ENCODE results near the gene FDXR. TPM values are rescaled to one million over a fixed set of nuclear protein-coding genes. Genes with fewer than 3 reads are reported as not detected.
A peak's percentile ranks its signal among the peaks of the same experiment; 100 is the strongest.

FDXR gene
- total and polyA plus RNA-seq, 2 of the 8 experiments (the other 6 are each of a cell fraction or from before 2014, with no cell fraction given), result 24.2 to 31.4 TPM

DNA sequence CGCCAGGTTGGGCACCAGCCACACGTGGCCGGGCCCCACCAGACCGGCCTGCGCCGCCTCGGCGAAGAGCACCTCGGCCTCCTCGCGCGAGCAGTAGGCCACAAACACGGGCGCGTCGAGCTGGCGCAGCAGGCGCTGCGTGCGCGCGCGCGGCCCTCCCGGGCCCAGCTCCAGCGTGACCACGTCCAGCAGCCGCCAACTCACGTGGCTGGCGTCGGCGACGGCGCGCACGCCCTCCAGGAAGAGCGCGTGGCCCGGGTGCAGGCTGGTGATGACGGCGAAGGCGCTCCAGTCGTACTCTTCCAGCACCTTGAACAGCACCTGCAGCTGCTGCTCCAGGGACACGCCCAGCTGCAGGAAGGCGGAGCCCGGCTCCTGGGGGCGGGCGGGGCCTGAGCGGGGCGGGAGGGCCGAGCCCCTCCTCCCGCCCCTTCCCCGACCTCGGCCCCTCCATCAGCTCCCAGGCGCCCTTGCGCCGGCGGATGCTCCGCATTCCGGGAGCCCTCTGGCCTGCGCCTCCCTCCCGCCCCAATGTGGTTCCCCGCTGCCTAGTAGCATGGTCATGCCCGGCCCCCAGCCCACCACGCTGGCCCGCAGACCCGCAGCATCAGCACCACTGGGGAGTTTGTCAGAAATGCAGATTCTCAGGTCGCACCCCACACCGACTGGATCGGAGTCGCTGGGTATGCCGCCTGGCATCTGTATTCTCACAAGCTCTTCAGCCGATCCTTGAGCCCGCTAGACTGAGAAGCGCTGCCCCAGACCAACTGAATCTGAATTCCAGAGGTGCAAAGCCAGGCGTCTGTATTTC is 20.4 kb downstream of the FDXR start (continued):
- TF ChIP-seq SIRT6 (IDR thresholded peaks at IDR 0.05; ENCODE audit: low read length) (no peak), GABPA (IDR thresholded peaks at IDR 0.05; ENCODE audit: borderline replicate concordance, insufficient read depth, low read length) (no peak), SP1 (IDR thresholded peaks at IDR 0.05; ENCODE audit: low read depth, low read length) (no peak), POLR2A (IDR thresholded peaks at IDR 0.05; ENCODE audit: control extremely low read depth in 1 of 2, low read depth in 2 of 2, low read length in 2 of 2) (no peak), HDAC6 (IDR thresholded peaks at IDR 0.05; ENCODE audit: low read depth, low read length) (no peak), KDM4A (IDR thresholded peaks at IDR 0.05; ENCODE audit: low read depth, low read length, severe bottlenecking) (peak; percentile 73), SRF (IDR thresholded peaks at IDR 0.05; ENCODE audit: low read depth, low read length) (no peak), SIN3A (conservative IDR thresholded peaks at IDR 0.05 in 1 of 2, IDR thresholded peaks at IDR 0.05 in 1 of 2; ENCODE audit: low read depth in 1 of 2, low read length in 2 of 2) (peak; percentile 92 to 93; a peak in 3 of 4 replicates), CBX8 (IDR thresholded peaks at IDR 0.05; ENCODE audit: borderline replicate concordance, low read depth, low read length) (no peak), JUN (IDR thresholded peaks at IDR 0.05; ENCODE audit: low read depth, low read length) (no peak), NANOG (IDR thresholded peaks at IDR 0.05; ENCODE audit: insufficient read depth, low read depth, low read length, poor library complexity, severe bottlenecking) (no peak), GTF2F1 (IDR thresholded peaks at IDR 0.05; ENCODE audit: borderline replicate concordance, low read depth, low read length) (peak; percentile 85; the same call in 1 of the 2 replicates), TAF1 (IDR thresholded peaks at IDR 0.05; ENCODE audit: low read depth, low read length) (no peak), SP4 (IDR thresholded peaks at IDR 0.05; ENCODE audit: low read length) (0 out of 2 replicates have a peak, but pooled peaks have one; percentile 25), ZNF274 (IDR thresholded peaks at IDR 0.05; ENCODE audit: borderline replicate concordance, extremely low read depth, low read length) (no peak), NRF1 (IDR thresholded peaks at IDR 0.05; ENCODE audit: low read depth, low read length) (no peak), SP2 (IDR thresholded peaks at IDR 0.05; ENCODE audit: low read length) (no peak)
- TF ChIP-seq, protein P1, sequence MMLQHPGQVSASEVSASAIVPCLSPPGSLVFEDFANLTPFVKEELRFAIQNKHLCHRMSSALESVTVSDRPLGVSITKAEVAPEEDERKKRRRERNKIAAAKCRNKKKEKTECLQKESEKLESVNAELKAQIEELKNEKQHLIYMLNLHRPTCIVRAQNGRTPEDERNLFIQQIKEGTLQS (IDR thresholded peaks at IDR 0.05; ENCODE audit: insufficient read depth, low read depth, low read length), result no peak
- TF ChIP-seq, protein P2, sequence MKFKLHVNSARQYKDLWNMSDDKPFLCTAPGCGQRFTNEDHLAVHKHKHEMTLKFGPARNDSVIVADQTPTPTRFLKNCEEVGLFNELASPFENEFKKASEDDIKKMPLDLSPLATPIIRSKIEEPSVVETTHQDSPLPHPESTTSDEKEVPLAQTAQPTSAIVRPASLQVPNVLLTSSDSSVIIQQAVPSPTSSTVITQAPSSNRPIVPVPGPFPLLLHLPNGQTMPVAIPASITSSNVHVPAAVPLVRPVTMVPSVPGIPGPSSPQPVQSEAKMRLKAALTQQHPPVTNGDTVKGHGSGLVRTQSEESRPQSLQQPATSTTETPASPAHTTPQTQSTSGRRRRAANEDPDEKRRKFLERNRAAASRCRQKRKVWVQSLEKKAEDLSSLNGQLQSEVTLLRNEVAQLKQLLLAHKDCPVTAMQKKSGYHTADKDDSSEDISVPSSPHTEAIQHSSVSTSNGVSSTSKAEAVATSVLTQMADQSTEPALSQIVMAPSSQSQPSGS (IDR thresholded peaks at IDR 0.05; ENCODE audit: low read length), result peak; percentile 10; the same call in 1 of the 2 replicates
- TF ChIP-seq, protein P3, sequence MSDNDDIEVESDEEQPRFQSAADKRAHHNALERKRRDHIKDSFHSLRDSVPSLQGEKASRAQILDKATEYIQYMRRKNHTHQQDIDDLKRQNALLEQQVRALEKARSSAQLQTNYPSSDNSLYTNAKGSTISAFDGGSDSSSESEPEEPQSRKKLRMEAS (IDR thresholded peaks at IDR 0.05), result peak; percentile 99

Measured in H1 (cell line).